HG03342 (cell line): Measurements from ENCODE around the gene IGF2R.

ENCODE experiments used
- ATAC-seq: cut with Tn5 transposase; IDR thresholded peaks from one replicate; pipeline ENCODE4 v1.9.1; 2021; ENCODE audit warnings: mild to moderate bottlenecking, moderate library complexity; ENCODE audit not compliant: unreplicated experiment

The IGF2R gene

GRCh38 chr6:160042788-160043301 lies 74.0 kb downstream of the IGF2R start:
- no peak for ATAC-seq

DNA sequence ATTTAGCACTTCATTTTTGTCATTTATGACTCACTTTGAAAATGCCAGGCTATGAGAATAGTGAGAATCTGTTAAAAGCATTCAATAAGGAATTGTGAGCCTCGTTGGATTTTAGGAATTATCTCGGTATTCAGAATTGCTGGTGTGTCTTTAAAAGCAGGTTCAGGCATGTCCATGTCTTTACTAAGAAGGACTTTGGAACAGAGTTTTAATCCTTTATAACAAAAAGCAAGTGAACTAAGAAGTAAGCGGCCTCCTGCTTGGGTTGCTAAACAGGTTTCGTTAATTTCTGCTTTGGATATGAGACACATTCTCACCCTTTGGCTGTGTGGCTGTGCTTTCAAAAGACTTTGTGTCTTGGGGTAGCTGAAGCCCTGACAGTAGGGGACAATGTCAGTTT lies 74.9 kb downstream of the IGF2R start:
- no peak for ATAC-seq

DNA sequence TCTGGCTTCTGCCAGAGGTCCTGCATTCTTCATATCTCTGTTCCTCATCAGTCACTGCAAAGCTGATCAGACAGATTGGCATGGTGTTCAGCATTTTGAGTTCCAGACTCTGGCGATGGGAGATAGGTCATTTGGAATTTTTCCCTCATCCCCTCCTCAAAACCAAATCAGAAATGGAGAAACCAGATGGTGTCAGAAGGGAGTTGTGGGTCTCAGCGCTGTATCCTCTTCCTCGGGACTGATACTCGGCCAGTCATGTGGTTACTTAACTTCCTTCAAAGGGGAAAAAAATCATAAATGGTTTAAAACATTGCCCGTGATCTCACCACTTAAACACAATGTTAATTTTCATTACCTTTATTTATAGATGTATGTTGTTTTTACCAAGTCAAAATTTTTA lies 75.8 kb downstream of the IGF2R start:
- no peak for ATAC-seq

GRCh38 chr6:160048471-160048870 lies 79.6 kb downstream of the IGF2R start:
- ATAC-seq = no peak

DNA sequence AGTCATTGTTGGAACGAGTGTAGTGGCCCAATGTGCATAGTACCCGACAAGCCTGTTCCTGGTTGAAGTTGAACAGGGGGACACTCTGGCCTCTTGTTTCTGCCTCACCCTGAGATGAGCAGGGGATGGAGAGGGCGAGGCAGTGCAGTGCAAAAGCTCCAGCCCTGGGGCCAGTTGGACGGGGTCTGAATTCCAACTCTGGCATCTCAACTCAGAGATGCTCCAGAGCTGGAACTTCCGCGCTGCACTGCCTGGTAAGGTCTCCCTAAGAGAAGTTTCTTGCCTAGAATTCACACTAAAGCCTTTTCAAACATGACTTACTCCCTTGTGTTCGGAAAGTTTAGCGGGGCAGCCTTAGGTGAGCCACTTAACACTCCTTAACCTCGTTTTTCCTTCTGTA lies 80.5 kb downstream of the IGF2R start:
- ATAC-seq = no peak

DNA sequence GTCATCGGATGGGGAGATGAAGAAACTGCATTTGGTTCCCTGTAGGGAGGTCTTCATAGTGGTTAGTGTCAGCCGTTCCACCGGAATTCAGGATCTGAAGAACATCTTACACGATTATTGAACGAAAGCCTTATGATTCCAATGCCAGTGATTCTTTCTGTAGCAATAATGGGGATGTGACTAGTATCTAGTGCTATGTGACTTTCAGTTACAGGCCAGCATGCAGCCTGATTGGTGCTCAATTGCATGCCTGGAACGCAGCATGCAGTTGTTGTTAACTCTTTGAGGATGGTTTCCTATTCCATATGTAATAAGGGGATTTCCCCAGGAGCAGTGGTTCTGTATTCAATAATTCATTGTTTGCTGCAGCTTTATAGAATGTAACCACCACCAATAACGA lies 81.1 kb downstream of the IGF2R start:
- ATAC-seq = no peak

DNA sequence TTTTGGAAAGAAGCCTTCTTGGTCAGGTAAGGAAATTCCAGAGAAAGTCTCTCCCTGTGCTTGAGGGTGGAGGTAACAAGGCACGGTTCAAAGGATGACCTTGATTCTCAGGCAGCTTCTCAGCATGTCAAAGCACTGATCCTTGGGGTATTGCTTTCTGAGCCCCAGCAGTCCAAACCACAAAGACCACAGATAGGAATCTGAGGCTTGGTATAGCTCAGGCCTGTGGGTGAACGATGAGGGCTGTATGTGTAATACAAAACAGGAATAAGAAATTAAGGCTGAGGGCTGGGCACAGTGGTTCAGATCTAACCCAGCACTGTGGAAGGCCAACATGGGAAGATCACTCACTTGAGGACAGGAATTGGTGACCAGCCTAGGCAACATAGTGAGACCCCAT lies 82.5 kb downstream of the IGF2R start:
- ATAC-seq = no peak

- ATAC-seq = no peak
These were observed 85.4 kb downstream of the IGF2R start for GRCh38 chr6:160054271-160054670.

GRCh38 chr6:160054913-160055312 lies 86.0 kb downstream of the IGF2R start:
- no peak for ATAC-seq

- ATAC-seq = no peak
These were observed 86.5 kb downstream of the IGF2R start for GRCh38 chr6:160055378-160055777.

DNA sequence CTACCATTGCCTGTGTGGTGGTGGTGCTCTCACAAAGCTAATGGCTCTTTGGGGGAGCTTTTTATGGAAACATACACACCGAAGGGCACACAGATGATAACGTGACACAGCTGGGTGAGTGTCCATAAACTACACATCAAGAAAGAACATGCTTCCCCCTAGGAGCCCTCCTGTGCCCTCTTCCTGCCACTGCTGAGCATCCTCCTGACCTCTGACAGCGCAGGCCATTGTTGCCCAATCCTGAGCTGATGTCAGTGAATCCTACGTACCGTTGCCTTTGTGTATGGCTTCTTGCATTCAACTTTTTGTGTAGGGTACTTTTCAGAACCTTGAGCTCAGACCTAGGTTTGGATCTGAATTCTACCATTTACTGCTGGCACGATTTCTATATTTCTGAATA lies 86.9 kb downstream of the IGF2R start:
- no peak for ATAC-seq

DNA sequence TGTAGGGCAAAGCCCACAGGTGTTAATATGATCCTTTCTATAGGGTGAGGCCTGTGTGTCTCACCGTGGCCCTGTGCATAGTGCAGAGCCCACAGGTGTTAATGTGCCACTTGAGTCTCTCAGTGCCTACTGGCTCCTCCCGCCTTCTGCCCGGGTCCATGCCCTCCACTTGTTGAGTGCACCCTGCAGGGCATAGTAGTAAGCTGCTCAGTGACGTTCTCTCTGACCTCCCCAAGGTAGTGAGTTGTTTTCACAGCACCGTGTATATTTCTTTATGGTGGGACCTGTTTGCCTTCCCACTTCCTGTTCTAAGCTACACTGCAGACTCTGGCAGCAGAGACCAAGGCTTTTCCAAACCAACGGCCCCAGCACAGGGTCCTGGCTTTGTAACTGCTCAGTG lies 88.2 kb downstream of the IGF2R start:
- no peak for ATAC-seq

GRCh38 chr6:160058603-160059215 lies 89.8 kb downstream of the IGF2R start:
- no peak for ATAC-seq

DNA sequence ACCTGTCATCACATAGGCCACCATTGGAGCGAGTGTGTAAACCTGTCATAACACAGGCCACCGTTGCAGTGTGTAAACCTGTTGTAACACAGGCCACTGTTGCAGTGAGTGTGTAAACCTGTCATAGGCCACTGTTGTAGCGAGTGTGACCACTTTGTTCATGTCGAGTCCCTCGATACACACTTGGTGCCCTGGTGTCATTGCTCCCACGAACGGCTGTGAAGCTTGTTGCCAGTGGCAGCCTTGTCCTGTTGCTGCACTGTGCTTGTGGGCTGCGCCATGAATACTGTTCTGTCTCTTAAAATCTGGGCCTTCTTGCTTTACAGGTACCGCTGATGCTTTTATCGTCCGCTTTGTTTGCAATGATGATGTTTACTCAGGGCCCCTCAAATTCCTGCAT lies 91.3 kb downstream of the IGF2R start:
- ATAC-seq = no peak

DNA sequence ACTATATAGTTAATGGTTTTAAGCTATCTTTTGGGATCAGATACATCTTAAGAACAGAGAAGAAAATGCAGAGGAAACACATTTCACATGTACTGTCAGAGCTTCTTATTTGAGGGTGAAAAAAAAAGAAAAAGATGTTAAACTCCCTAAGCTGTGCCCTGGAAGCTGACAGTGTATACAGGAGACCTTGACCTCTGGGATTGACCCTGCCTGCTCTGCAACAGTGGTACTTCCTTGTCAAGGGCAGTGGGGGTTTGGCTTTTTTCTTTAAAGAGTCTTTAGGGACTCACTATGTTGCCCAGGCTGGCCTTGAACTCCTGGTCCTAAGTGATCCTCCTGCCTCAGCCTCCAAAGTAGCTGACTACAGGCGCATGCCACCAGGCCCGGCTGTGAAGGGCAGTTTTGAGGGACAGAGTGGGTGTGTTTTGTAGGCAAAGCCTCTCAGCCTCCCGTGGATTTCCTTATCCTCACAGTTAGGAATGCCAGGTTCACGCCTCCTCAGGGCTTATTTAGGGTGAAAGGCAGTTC lies 92.1 kb downstream of the IGF2R start:
- no peak for ATAC-seq

GRCh38 chr6:160063771-160064413 lies 95.0 kb downstream of the IGF2R start:
- no peak for ATAC-seq

DNA sequence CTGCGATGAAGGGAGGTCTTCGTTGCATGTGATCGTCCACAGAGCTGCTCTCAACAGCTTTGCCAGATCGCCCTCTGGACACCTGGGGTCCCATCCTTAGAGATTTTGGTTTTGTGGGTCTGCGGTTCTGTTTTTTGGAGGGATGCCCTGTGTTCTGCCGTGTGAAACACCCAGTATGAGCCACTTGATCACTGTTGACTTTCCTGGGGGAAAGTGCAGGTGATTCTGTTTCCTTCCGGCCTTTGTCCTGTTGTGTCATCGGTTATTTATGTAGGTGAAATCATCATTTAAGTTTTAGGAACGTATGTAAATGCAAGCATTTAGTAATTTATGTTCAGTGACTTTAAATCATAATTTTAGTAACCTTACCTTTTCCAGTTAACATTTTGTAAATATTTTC lies 96.3 kb downstream of the IGF2R start:
- no peak for ATAC-seq

DNA sequence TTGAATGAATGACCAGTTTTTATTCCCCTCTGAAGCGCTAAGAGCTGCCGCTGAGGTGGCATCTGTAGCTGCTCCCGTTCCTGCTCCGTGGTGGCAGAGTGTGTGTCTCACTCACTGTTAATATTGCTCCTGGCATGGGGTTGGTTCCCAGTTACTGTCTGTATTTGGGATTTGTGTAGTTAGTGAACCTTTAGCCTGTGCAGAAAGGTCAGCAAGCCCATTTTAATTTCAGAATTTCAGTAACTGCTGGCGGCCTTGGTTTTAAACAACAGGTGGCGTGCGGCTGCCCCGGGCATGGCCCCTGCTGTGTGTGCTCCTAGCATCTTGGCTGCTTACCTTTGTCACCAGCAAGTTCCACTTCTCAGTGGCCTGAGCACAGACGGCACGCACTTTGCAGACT lies 98.7 kb downstream of the IGF2R start:
- ATAC-seq = no peak

DNA sequence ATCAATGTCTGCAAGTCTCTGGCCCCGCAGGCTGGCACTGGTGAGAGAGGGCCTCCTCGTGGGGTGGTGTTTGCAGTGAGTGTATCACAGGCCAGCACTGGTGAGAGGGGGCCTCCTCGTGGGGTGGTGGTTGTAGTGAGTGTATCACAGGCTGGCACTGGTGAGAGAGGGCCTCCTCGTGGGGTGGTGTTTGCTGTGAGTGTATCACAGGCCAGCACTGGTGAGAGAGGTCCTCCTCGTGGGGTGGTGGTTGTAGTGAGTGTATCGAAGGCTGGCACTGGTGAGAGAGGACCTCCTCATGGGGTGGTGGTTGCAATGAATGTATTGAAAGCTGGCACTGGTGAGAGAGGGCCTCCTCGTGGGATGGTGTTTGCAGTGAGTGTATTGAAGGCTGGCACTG lies 99.5 kb downstream of the IGF2R start:
- ATAC-seq = no peak

GRCh38 chr6:160069050-160069454 lies 100.2 kb downstream of the IGF2R start:
- ATAC-seq = peak; percentile 89

- peak; percentile 28 for ATAC-seq
These were observed 100.6 kb downstream of the IGF2R start for GRCh38 chr6:160069459-160069858.

- ATAC-seq = no peak
These were observed 101.5 kb downstream of the IGF2R start for GRCh38 chr6:160070427-160070826.

DNA sequence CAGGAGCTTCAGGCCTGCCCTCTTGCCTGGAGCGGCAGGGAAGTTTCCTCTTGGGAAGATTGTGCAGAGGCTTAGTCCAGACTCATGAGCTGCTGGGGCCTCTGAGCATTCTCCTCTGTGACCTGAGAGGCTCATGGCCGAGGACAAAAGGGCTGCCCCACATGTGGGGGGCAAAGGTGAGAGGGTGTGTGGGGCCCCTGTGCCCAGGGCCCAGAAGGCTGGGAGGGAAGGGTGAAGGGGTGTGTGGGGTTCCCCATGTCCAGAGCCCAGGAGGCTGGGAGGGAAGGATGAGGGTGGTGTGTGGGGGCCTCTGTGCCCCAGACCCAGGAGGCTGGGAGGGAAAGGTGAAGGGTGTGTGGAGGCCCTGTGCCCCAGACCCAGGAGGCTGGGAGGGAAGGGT lies 101.9 kb downstream of the IGF2R start:
- no peak for ATAC-seq
